Measurements from ENCODE around the gene COPE.
A peak's percentile ranks its signal among the peaks of the same experiment; 100 is the strongest.

COPE gene

GRCh38 chr19:18895038-18895823, 24.0 kb downstream of the COPE start:
- peak; percentile 78 for DNase-seq

DNA sequence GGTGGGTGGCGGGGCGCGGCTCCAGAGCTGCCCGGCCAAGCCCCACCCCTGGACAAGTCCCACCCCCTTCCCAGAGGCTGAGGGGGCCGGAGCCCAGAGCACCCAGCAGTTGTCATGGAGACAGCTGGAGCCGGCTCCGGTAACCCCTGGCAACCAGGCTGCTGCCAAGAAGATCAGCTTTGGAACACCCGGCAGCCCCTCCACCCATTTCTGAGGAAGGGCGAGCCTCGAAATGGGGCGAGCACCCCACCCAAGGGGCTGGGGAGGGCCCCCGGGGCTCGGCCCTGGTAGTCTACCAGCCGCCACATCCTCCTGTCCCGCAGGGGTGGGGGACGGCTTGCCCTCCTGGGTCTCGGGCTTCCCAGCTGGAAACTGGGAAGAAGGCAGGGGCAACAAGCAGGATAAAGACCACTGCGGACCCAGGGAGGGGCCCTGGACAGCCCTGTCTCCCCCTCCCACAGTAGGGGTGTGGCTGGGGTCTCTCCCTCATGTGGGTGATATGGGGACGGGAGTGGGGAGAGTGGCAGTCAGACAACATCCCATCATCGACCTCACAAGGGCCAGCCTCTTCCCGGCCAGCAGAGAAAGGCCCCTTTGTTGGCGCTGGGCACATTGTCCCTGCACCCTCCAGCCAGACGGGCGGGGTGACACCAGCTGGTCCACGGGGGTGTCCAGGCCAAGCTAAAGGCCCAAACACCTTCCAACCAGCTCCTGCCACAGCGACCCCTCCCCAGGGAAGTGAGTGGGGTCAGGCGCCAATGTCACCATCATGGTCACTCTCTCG, 24.7 kb downstream of the COPE start:
- no peak for DNase-seq

- DNase-seq, result no peak
Observed at GRCh38 chr19:18893587-18894253, 25.5 kb downstream of the COPE start.

GRCh38 chr19:18889949-18890745, 29.0 kb downstream of the COPE start:
- DNase-seq, result no peak

GRCh38 chr19:18886972-18887371, 32.2 kb downstream of the COPE start:
- no peak for DNase-seq

DNA sequence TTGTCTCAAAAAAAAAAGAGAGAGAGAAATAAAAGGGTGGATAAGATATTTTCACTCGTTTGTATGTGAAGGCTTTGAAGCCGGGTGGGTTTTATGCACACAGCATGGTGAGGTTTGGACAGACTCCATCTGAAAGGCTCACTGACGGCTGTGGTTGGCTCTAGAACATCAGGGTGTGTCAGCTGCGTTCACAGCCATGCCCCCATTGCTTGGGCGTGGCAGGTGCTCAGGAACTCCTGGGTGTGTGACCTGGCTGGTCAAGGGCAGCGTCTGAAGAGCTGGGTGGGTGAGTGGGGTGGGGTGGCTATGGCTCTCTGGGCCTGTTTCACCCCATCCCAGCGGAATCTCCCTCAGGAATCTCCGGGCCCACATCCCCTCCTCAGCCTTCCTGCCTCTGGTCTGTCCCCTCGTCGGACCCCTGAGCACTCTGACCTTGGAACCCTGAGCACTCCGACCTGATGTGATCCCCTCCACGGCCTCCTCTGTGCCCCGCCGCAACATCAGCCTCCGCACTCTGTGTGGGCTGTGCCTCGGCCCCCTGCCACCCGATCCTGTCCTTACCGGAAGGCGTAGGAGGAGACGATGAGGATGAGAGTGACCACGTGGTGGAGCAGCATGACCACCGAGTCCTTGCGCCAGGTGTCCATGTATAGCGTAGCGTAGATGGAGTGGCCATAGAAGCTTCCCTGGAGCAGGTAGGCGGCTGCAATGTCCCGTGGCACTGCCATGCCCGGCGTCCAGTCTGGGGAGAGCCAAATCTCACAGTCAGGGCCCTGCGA, 35.5 kb downstream of the COPE start:
- no peak for DNase-seq

DNA sequence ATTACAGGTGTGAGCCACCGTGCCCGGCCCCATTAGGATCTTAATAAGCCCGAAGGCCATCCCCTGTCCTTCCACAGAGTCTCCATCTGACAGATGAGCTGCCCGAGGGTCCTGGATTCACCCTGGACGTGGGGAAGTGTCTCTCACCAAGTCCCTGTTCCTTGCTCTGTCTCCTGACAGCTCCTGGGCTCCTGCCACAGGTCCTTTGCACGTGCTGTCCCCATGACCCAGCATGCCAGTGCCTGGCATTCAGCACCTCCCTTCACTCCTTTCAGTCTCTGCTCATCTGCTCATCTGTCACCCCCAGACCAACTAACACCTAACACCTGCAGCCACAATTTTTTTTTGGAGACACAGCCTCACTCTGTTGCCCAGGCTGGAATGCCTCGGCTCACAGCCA, 37.7 kb downstream of the COPE start:
- DNase-seq, result no peak

DNA sequence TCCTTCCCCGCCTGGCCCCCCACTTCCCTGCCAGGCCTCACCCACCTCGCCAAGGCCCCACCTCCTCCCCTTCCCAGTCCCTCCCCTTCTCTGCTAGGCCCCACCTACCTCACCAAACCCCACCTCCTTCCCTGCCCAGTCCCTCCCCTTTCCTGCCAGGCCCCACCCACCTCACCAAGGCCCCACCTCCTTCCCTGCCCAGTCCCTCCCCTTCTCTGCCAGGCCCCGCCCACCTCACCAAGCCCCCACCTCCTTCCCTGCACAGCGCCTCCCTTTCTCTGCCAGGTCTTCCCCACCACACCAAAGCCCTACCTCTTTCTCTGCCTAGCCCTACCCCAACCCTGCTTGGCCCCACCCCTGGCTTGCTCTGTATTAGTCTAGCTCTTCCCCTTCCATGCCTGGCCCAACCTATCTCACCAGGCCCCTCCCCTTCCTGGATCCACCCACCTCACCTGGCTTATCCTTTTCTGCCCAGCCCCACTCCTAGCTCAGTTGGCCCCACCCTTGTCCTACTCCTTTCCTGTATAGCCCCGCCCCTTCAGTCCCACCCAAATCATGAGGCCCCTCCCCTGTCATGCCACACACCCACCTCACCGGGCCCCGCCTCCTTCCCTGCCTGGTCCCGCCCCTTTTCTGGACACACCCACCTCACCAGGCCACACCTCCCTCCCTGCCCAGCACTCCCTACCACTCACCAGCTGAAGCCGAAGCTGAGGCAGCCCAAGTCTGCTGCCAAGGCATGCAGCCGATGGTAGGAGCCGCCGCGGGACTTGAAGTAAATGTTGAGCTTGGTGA, 39.4 kb downstream of the COPE start:
- DNase-seq, result no peak

GRCh38 chr19:18878858-18879578, 40.2 kb downstream of the COPE start:
- no peak for DNase-seq

GRCh38 chr19:18878058-18878797, 41.0 kb downstream of the COPE start:
- DNase-seq, result no peak

DNA sequence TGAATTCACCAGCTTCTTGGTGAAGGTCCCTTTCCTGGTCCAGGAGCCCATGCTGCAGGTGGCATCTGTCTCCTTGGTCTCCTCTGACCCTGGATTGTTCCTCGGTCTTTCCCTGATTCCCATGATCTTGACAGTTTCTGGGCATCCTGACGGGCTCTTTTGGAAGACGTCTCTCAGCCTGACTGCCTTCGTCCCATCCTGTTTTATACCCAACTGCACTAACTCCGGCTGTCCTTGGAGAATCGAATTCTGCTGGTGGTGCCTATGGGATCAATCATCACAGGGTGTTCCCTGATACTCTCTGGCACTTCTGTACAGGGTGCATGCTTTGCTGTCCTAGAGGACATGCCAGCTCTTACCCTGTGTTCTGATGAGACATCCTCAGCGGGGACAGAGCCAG, 42.3 kb downstream of the COPE start:
- no peak for DNase-seq

DNA sequence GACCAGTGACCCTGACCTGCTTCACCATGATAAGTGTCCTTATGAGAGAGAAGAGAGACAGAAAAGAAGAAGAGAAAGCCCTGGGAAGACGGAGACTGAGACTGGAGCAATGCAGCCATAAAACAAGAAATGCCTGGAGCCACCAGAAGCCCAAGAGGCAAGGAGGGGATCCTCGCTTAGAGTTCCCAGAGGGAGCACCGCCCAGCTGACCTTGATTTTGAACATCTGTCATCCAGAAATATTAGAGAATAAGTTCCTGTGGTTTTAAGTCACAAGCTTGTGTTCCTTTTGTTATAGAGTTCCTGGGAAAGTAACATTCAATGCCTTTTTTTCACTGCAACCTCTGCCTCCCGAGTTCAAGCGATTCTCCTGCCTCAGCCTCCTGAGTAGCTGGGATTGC, 43.5 kb downstream of the COPE start:
- no peak for DNase-seq

GRCh38 chr19:18871543-18871942, 47.6 kb downstream of the COPE start:
- DNase-seq, result no peak

DNA sequence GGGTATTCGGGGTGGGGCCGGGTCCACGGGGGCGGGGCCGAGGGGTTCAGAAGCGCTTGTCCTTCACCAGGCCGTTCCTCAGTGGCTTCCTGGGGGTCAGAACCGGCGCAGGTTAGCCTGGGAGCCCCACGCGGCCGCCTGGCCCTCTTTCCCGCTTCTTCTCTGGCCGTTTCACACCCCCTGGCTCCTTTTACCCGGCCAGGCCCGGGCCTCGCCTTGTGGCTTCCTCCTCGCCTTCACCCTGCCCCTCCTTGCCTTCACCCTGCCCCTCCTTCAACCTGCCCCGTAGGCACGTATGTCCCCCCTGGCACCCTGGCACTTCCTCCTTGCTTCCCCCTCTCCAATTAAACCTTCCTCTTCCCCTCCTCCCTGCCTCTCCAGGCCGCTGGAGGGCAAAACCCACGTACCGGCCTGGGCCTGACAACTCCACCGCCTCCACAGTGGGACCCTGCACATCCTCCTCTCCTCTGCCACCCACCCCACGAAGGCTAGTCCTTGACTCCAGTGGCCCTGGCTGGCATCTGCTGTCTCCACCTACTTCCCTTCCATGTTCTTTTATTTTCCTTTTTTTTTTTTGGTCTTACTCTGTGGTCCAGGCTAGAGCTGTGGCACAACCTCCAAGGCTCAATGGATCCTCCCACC, 48.5 kb downstream of the COPE start:
- DNase-seq, result no peak

- DNase-seq, result no peak
Observed at GRCh38 chr19:18869781-18870530, 49.2 kb downstream of the COPE start.

- peak; percentile 58 for DNase-seq
Observed at GRCh38 chr19:18869023-18869618, 50.1 kb downstream of the COPE start.

GRCh38 chr19:18868380-18869022, 50.7 kb downstream of the COPE start:
- DNase-seq, result peak; percentile 66

Data from right kidney (tissue), 1 donor.